GM21825 (cell line): ENCODE measurements around the gene UNCX.
"Not testable (repeated sequence)": the region's sequence is repeated elsewhere in the genome, so short reads cannot be mapped to it uniquely, and the experiment has no call there.

Source experiments
- ATAC-seq: cut with Tn5 transposase; IDR thresholded peaks from one replicate; pipeline ENCODE4 v1.9.1; 2021; ENCODE audit warnings: mild to moderate bottlenecking, moderate library complexity; ENCODE audit not compliant: unreplicated experiment

UNCX gene

GRCh38 chr7:1255080-1255816, 22.6 kb downstream of the UNCX start:
- ATAC-seq, result no peak

GRCh38 chr7:1255817-1256340, 23.2 kb downstream of the UNCX start:
- ATAC-seq, result no peak

GRCh38 chr7:1256621-1257020, 23.9 kb downstream of the UNCX start:
- no peak for ATAC-seq

GRCh38 chr7:1257221-1257620, 24.5 kb downstream of the UNCX start:
- ATAC-seq, result no peak

- no peak for ATAC-seq
Observed at GRCh38 chr7:1257863-1258262, 25.2 kb downstream of the UNCX start.

- ATAC-seq, result no peak
Observed at GRCh38 chr7:1259621-1260243, 27.1 kb downstream of the UNCX start.

- no peak for ATAC-seq
Observed at GRCh38 chr7:1260244-1260635, 27.6 kb downstream of the UNCX start.

GRCh38 chr7:1261036-1261435, 28.4 kb downstream of the UNCX start:
- not testable (repeated sequence) for ATAC-seq

- ATAC-seq, result no peak
Observed at GRCh38 chr7:1262441-1262840, 29.8 kb downstream of the UNCX start.

GRCh38 chr7:1263391-1263951, 30.8 kb downstream of the UNCX start:
- no peak for ATAC-seq

- no peak for ATAC-seq
Observed at GRCh38 chr7:1264345-1265280, 31.9 kb downstream of the UNCX start.

GRCh38 chr7:1267016-1267900, 34.6 kb downstream of the UNCX start:
- ATAC-seq, result no peak

GRCh38 chr7:1268076-1268815, 35.6 kb downstream of the UNCX start:
- no peak for ATAC-seq

- ATAC-seq, result no peak
Observed at GRCh38 chr7:1268866-1269265, 36.2 kb downstream of the UNCX start.

GRCh38 chr7:1269336-1269890, 36.7 kb downstream of the UNCX start:
- no peak for ATAC-seq

- ATAC-seq, result no peak
Observed at GRCh38 chr7:1270181-1270580, 37.5 kb downstream of the UNCX start.

- ATAC-seq, result no peak
Observed at GRCh38 chr7:1271046-1271445, 38.4 kb downstream of the UNCX start.

- no peak for ATAC-seq
Observed at GRCh38 chr7:1271656-1272055, 39.0 kb downstream of the UNCX start.

GRCh38 chr7:1272136-1272535, 39.5 kb downstream of the UNCX start:
- not testable (repeated sequence) for ATAC-seq
